Ovary (tissue), 9 donors: Measurements from ENCODE around the gene BTG2. TPM values are rescaled to one million over a fixed set of nuclear protein-coding genes. Genes with fewer than 3 reads are reported as not detected.
A peak's percentile ranks its signal among the peaks of the same experiment; 100 is the strongest.

ENCODE experiments used
- DNase-seq, 5 donors: peaks; one replicate each; pipeline ENCODE4 v3.0.0-alpha.2; 2019 to 2020
- H3K27ac ChIP-seq, 2 donors: fragments of 200-600 bp; one replicate each; pipeline versions ENCODE4 v1.5.1 to v1.8.0; 2019 to 2022
- H3K27me3 ChIP-seq: fragments of 200-600 bp; one replicate; pipeline ENCODE4 v1.8.0; 2022
- H3K36me3 ChIP-seq: fragments of 200-600 bp; sonication (generic); one replicate; pipeline ENCODE4 v1.5.1; 2019
- H3K4me1 ChIP-seq: one replicate; pipeline ENCODE4 v1.8.1; 2013; ENCODE audit warnings: mild to moderate bottlenecking, moderate library complexity; ENCODE audit not compliant: insufficient read depth
- H3K4me3 ChIP-seq: fragments of 200-600 bp; sonication (generic); one replicate; pipeline ENCODE4 v1.5.1; 2017
- H3K9me3 ChIP-seq, 2 donors: fragments of 200-600 bp in 1 of 2; sonication (generic) in 1 of 2; one replicate each; pipeline versions ENCODE4 v1.5.1 to v1.8.1; 2013 to 2019; ENCODE audit warnings: mild to moderate bottlenecking in 1 of 2, moderate library complexity in 1 of 2
- CTCF ChIP-seq, 3 donors: fragments of 450-650 bp in 2 of 3; fragments of 200-600 bp in 1 of 3; IDR thresholded peaks; one replicate each; pipeline versions ENCODE4 v1.5.1 to v1.8.0; 2016 to 2022; ENCODE audit warnings: antibody characterized with exemption in 3 of 3, mild to moderate bottlenecking in 1 of 3
- EP300 ChIP-seq: sonication (generic); formaldehyde crosslinking; IDR thresholded peaks from one replicate; pipeline ENCODE4 v1.6.1; 2017; ENCODE audit warnings: antibody characterized with exemption
- POLR2A ChIP-seq: fragments of 450-650 bp; IDR thresholded peaks from one replicate; pipeline ENCODE4 v1.6.1; 2017; ENCODE audit warnings: antibody characterized with exemption, mild to moderate bottlenecking, moderate library complexity
- WGBS, 3 donors: extraction: QIAGEN DNeasy Blood & Tissue Kit in 1 of 3; methylation state at CpG; one replicate each; pipeline versions ENCODE4 v1.1.5 to v1.1.7; 2013 to 2017; 5-methylcytosine and 5-hydroxymethylcytosine counted together
- intact Hi-C, 4 donors: fragments of 100-400 bp; cut with DNase I; formaldehyde crosslinking; loops; one replicate each; pipeline versions ENCODE4 v1.11.0 to v1.15.1; 2022 to 2023
- polyA plus RNA-seq, 2 donors: library from polyadenylated mRNA; stranded (reverse); fragments of 200-250 nt in 1 of 2; fragments of 350-450 nt in 1 of 2; fragmentation: Illumina TruSeq in 1 of 2; extraction: RNeasy Lipid Tissue Mini Kit (QIAGEN cat#74804) in 1 of 2; gene quantifications; one replicate each; pipeline ENCODE4 v1.2.3, GENCODE V29; 2013 to 2014
- total RNA-seq, 7 donors: library from RNA; depleted of rRNA in 2 of 7; stranded (reverse); fragments of >200 nt in 2 of 7; fragmentation: NEBNext Ultra II Directional in 3 of 7; extraction: Animal tissue kit (Norgen Biotek cat#: 25700) in 3 of 7; gene quantifications; one replicate each; pipeline versions ENCODE4 v1.1.0 to v1.2.4, GENCODE V29; 2016 to 2023
- donor health status: DM: no; HTN: no; CAD: no; lungs with moderate emphysema.
- donor health status: DM: no; HTN: no; CAD: no.
- donor health status: Bipolar disorder and iron deficiency.
- donor health status: DM: yes; HTN: yes; CAD: no.
- donor health status: DM: no; HTN: no; CAD: no.
- donor health status: DM: yes; HTN: yes; CAD: no.

BTG2 gene
- total and polyA plus RNA-seq, 9 donors: 113 to 395 (median 202) TPM

GRCh38 chr1:203273869-203274602 is 31.3 kb upstream of the BTG2 start:
- 87 to 93% (median 90%) methylated on average over 12 of the region's 12 CpGs for WGBS, 3 donors
- intact Hi-C loops: loop anchor here (1.0 to 10.0 kb wide), 10 partner anchors 33 to 421 kb away; partner anchors contain the start of gene BTG2 (in 2 of the 4)
- no peak overlapping the region for H3K4me3 ChIP-seq

DNA sequence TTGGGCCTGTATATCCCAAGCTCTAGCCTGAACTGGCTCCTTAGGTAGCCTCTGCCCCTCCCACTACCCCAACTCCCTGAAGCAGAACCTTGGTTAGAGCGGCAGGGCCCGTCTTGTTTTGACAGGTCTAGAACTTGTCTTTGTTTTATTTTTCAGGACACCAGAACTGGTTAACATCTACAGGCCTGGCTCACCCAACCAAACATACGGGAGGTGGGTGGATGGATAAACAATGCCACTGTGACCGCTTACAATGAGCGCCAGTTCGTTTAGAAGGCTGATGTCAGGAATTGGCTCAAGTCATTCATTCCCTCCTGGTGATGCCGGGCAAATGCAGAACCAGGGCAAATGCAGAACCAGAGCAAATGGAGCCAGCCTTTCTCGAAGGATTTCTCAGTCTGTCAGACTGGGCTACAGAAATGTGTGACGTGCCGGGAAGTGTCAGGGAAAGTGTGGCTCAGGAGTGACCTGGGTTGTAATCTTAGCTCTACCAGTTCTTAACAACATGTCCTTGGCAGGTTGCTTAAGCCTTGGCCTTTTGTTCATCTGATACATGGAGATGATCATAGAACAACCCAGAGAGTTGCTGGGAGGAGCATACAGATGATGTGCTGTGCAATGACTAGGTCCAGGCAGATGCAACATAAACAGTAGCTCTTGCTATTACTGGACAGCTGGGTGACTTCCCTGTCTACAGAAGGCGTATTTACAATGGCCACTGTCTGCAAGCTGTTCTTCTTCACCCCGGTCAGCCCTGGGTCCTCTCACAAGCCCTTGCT is 30.5 kb upstream of the BTG2 start:
- Histone ChIP-seq H3K36me3 (no peaks in the 10 kb centered on the region), H3K27ac (peak overlapping the region; percentile 62 to 81), H3K4me1 (peaks cover 12% of the 10 kb centered on the region), H3K4me3 (no peak overlapping the region), H3K9me3 (no peaks in the 10 kb centered on the region), H3K27me3 (no peaks in the 10 kb centered on the region)
- TF ChIP-seq CTCF (IDR thresholded peaks at IDR 0.05): no peak
- no peak for TF ChIP-seq POLR2A
- peak; percentile 58 for TF ChIP-seq EP300
- DNase-seq: peak in 4 of 5 donors; percentile 28 to 77 (median 66)
- intact Hi-C loops: loop anchor here (5.0 to 10.0 kb wide), 6 partner anchors 33 to 420 kb away; partner anchors contain the start of gene BTG2 (in 2 of the 4)
- WGBS, 3 donors: 40 to 87% (median 62%) methylated on average over 12 of the region's 12 CpGs

More at GRCh38 chr1:203273869-203274602, 31.3 kb upstream of the BTG2 start:
- DNase-seq: peak in 4 of 5 donors; percentile 46 to 68 (median 56)
- TF ChIP-seq CTCF (IDR thresholded peaks at IDR 0.05) (no peak), POLR2A (no peak), EP300 (no peak)
- H3K9me3 ChIP-seq: no peaks in the 10 kb centered on the region
- peaks cover 9% of the 10 kb centered on the region for H3K4me1 ChIP-seq
- H3K27me3 ChIP-seq: no peaks in the 10 kb centered on the region
- H3K36me3 ChIP-seq: no peaks in the 10 kb centered on the region
- H3K27ac ChIP-seq: peak overlapping the region; percentile 62 to 81

DNA sequence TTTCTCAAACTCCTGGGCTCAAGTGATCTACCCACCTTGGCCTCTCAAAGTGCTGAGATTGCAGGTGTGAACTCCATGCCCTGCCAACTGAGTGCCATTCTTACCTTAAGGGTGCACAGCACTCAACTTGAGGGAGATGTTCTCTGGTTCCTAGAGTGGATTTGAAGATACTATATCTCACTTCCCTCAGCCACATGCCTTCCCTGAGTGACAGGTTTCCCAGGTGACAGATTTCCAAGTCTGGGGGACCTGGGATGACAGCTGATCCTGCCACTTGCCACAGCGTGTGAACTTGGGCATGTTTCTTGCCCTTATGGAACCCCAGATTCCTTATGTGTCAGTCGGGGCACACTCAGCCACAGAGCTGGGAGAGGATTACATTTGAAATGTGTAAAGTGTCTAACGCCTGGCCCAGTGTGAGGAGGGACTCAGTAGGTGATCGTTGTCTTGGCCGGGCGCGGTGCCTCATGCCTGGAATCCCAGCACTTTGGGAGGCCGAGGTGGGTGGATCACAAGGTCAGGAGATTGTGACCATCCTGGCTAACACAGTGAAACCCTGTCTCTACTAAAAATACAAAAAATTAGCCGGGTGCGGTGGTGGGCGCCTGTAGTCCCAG is 29.6 kb upstream of the BTG2 start:
- Histone ChIP-seq H3K9me3 (no peaks in the 10 kb centered on the region), H3K27ac (peak overlapping the region in 1 of 2 donors; percentile 81)

More for the DNA sequence above, 29.6 kb upstream of the BTG2 start:
- H3K4me1 ChIP-seq: peaks cover 12% of the 10 kb centered on the region
- no peak for DNase-seq
- intact Hi-C loops: loop anchor here in 3 of 4 donors (10.0 kb wide), 2 partner anchors 169 to 419 kb away; no protein-coding TSS in a partner anchor
- WGBS, 3 donors: 93 to 95% (median 95%) methylated on average over 11 of the region's 11 CpGs
- no peak for TF ChIP-seq POLR2A
- TF ChIP-seq EP300: no peak
- no peak for TF ChIP-seq CTCF (IDR thresholded peaks at IDR 0.05)
- no peaks in the 10 kb centered on the region for H3K36me3 ChIP-seq
- no peaks in the 10 kb centered on the region for H3K27me3 ChIP-seq
- no peak overlapping the region for H3K4me3 ChIP-seq
